ENCODE results near the gene PDE7B. TPM values are rescaled to one million over a fixed set of nuclear protein-coding genes. Genes with fewer than 3 reads are reported as not detected.

PDE7B gene
- total and polyA plus RNA-seq, 2 of the 8 experiments (the other 6 are each of a cell fraction or from before 2014, with no cell fraction given) = not detected

- Histone ChIP-seq H3K36me3 (ENCODE audit: control insufficient read depth in 2 of 4, insufficient read depth in 4 of 4, low read length in 3 of 4) (no peaks in the 10 kb centered on the region), H3K18ac (ENCODE audit: extremely low read depth, low read length) (no peak overlapping the region), H4K8ac (ENCODE audit: extremely low read depth, insufficient read depth, low read length) (no peak overlapping the region), H3K14ac (ENCODE audit: insufficient read length) (no peak overlapping the region), H2AK5ac (ENCODE audit: low read depth, low read length) (no peak overlapping the region), H3K4me3 (ENCODE audit: extremely low read depth in 1 of 4, insufficient read depth in 2 of 4, low read depth in 3 of 4, low read length in 4 of 4) (no peak overlapping the region), H3K4me2 (ENCODE audit: insufficient read depth in 1 of 2, low read depth in 2 of 2, low read length in 2 of 2) (no peak overlapping the region), H2BK120ac (replicated peaks; ENCODE audit: low read depth, low read length) (no peak overlapping the region), H3K23me2 (ENCODE audit: low read depth, low read length) (no peaks in the 10 kb centered on the region), H2BK12ac (ENCODE audit: low read depth, low read length) (peak overlapping the region; percentile 81), H3K9ac (replicated peaks in 1 of 4; ENCODE audit: extremely low read depth in 1 of 4, low read depth in 3 of 4, low read length in 3 of 4) (no peak overlapping the region), H3K9me3 (ENCODE audit: insufficient read depth in 2 of 2, low read depth in 1 of 2, low read length in 1 of 2) (no peaks in the 10 kb centered on the region), H3K56ac (replicated peaks; ENCODE audit: insufficient read length, low read depth, low read length) (no peak overlapping the region), H3K27me3 (replicated peaks in 1 of 4; ENCODE audit: control insufficient read depth in 3 of 4, extremely low read depth in 1 of 4, insufficient read depth in 3 of 4, low read length in 3 of 4) (no peaks in the 10 kb centered on the region), H4K20me1 (replicated peaks in 1 of 2; ENCODE audit: control insufficient read depth in 1 of 2, insufficient read depth in 2 of 2, low read length in 2 of 2) (no peaks in the 10 kb centered on the region), H2AFZ (ENCODE audit: low read length) (no peak overlapping the region), H3K79me2 (ENCODE audit: control insufficient read depth in 1 of 2, insufficient read depth in 2 of 2, low read length in 2 of 2) (no peaks in the 10 kb centered on the region), H3K4ac (replicated peaks; ENCODE audit: insufficient read length, low read depth, low read length) (no peak overlapping the region), H3K79me1 (ENCODE audit: low read depth, low read length) (no peaks in the 10 kb centered on the region), H2BK20ac (ENCODE audit: low read length) (no peak overlapping the region), H2BK5ac (ENCODE audit: low read depth, low read length) (no peak overlapping the region), H3K27ac (ENCODE audit: low read depth, low read length) (no peak overlapping the region), H2BK15ac (ENCODE audit: low read length) (no peak overlapping the region), H4K5ac (ENCODE audit: insufficient read length, low read depth, low read length) (no peak overlapping the region), H4K91ac (replicated peaks; ENCODE audit: insufficient read length, low read length) (no peak overlapping the region), H3K23ac (ENCODE audit: insufficient read length) (no peak overlapping the region), H3K4me1 (replicated peaks in 1 of 4; ENCODE audit: control insufficient read depth in 3 of 4, insufficient read depth in 4 of 4, low read length in 3 of 4) (peaks cover 0 to 5% (median 2%) of the 10 kb centered on the region in 4 experiments; a peak in 2 of 7 replicates)
- TF ChIP-seq JUN (IDR thresholded peaks at IDR 0.05; ENCODE audit: low read depth, low read length) = no peak
- no peak for TF ChIP-seq RBBP5 (IDR thresholded peaks at IDR 0.05; ENCODE audit: borderline replicate concordance, low read depth, low read length)
- TF ChIP-seq FOSL1 (IDR thresholded peaks at IDR 0.05; ENCODE audit: insufficient read depth, low read depth, low read length) = no peak
- no peak for TF ChIP-seq TCF12 (IDR thresholded peaks at IDR 0.05; ENCODE audit: low read depth, low read length)
- TF ChIP-seq POLR2AphosphoS5 (IDR thresholded peaks at IDR 0.05; ENCODE audit: low read depth, low read length) = no peak
- TF ChIP-seq SIX5 (IDR thresholded peaks at IDR 0.05; ENCODE audit: low read depth, low read length) = no peak
- TF ChIP-seq JUND (IDR thresholded peaks at IDR 0.05; ENCODE audit: low read length) = no peak
- no peak for TF ChIP-seq SAP30 (IDR thresholded peaks at IDR 0.05; ENCODE audit: insufficient read depth, insufficient replicate concordance, low read length)
- no peak for TF ChIP-seq EZH2 (IDR thresholded peaks at IDR 0.05; ENCODE audit: low read depth, low read length, severe bottlenecking)
- no peak for TF ChIP-seq NANOG (IDR thresholded peaks at IDR 0.05; ENCODE audit: insufficient read depth, low read depth, low read length, poor library complexity, severe bottlenecking)
- no peak for TF ChIP-seq EGR1 (IDR thresholded peaks at IDR 0.05; ENCODE audit: borderline replicate concordance, low read depth, low read length)
- no peak for TF ChIP-seq MAX (IDR thresholded peaks at IDR 0.05)
- TF ChIP-seq RAD21 (IDR thresholded peaks at IDR 0.05 in 1 of 2, conservative IDR thresholded peaks at IDR 0.05 in 1 of 2; ENCODE audit: low read depth in 2 of 2, low read length in 2 of 2) = no peak
- POLR2A ChIA-PET (ENCODE audit: partially characterized antibody) = no interaction called here
- WGBS, 2 experiments (ENCODE audit: extremely low coverage in 1 of 2, insufficient coverage in 1 of 2, insufficient read length in 1 of 2, insufficient replicate concordance in 2 of 2, low coverage in 1 of 2, low lambda C conversion rate in 2 of 2, missing lambda C conversion rate in 1 of 2) = 79% methylated on average over 3 of the region's 3 CpGs; no CpG with 5 or more reads in 1 of the 2 experiments
- CTCF ChIA-PET (ENCODE audit: partially characterized antibody) = no interaction called here
- FAIRE-seq (no peak), DNase-seq (ENCODE audit: low read depth in 1 of 2, low spot score in 2 of 2) (no peak)
These were observed 214.5 kb downstream of the PDE7B start for GRCh38 chr6:136066005-136066404.

Measured in H1 (cell line).